H9 (cell line): ENCODE measurements around the gene CYGB. TPM values are rescaled to one million over a fixed set of nuclear protein-coding genes. Genes with fewer than 3 reads are reported as not detected.

ENCODE experiments used
- DNase-seq: peaks from one replicate; pipeline ENCODE4 v3.0.0-alpha.2; 2017
- H2AFZ ChIP-seq: one replicate; pipeline ENCODE4 v1.6.1; 2013; ENCODE audit warnings: mild to moderate bottlenecking, low read length, control low read depth, moderate library complexity
- H2AK5ac ChIP-seq: 2 replicates; pipeline ENCODE4 v1.6.1; 2013; ENCODE audit warnings: low read length, control low read depth, mixed read lengths; ENCODE audit not compliant: insufficient read length
- H2BK120ac ChIP-seq: one replicate; pipeline ENCODE4 v1.6.1; 2013; ENCODE audit warnings: low read depth, mild to moderate bottlenecking, low read length, control low read depth, inconsistent platforms; ENCODE audit not compliant: poor library complexity, severe bottlenecking
- H2BK12ac ChIP-seq: 2 replicates; pipeline ENCODE4 v1.6.1; 2013; ENCODE audit warnings: low read length, control low read depth, mixed read lengths, low read depth; ENCODE audit not compliant: insufficient read length
- H2BK15ac ChIP-seq: 2 replicates; pipeline ENCODE4 v1.6.1; 2013; ENCODE audit warnings: low read depth, low read length, control low read depth
- H2BK20ac ChIP-seq: one replicate; pipeline ENCODE4 v1.6.1; 2013; ENCODE audit warnings: low read depth, mild to moderate bottlenecking, low read length, control low read depth, inconsistent platforms; ENCODE audit not compliant: poor library complexity, severe bottlenecking
- H2BK5ac ChIP-seq: 2 replicates; pipeline ENCODE4 v1.6.1; 2013; ENCODE audit warnings: low read length, control low read depth, mixed read lengths; ENCODE audit not compliant: insufficient read length
- H3K14ac ChIP-seq: 2 replicates; pipeline ENCODE4 v1.6.1; 2013; ENCODE audit warnings: low read length, control low read depth; ENCODE audit not compliant: insufficient read depth
- H3K18ac ChIP-seq: 2 replicates; pipeline ENCODE4 v1.6.1; 2013; ENCODE audit warnings: low read depth, mild to moderate bottlenecking, mixed read lengths, low read length, control low read depth; ENCODE audit not compliant: insufficient read length
- H3K23ac ChIP-seq: 2 replicates; pipeline ENCODE4 v1.6.1; 2013; ENCODE audit warnings: low read length, control low read depth, mixed read lengths, low read depth; ENCODE audit not compliant: insufficient read length
- H3K23me2 ChIP-seq: 2 replicates; pipeline ENCODE4 v1.6.1; 2013; ENCODE audit warnings: low read depth, mild to moderate bottlenecking, mixed read lengths, low read length, control low read depth; ENCODE audit not compliant: insufficient read length, poor library complexity, severe bottlenecking
- H3K27ac ChIP-seq: 2 replicates; pipeline ENCODE4 v1.5.1; 2013; ENCODE audit warnings: low read length, control low read depth, mixed read lengths, low read depth; ENCODE audit not compliant: insufficient read length
- H3K27me3 ChIP-seq: 2 replicates; pipeline ENCODE4 v1.6.1; 2013; ENCODE audit warnings: low read length, control low read depth, inconsistent platforms; ENCODE audit not compliant: insufficient read depth
- H3K4ac ChIP-seq: 2 replicates; pipeline ENCODE4 v1.6.1; 2013; ENCODE audit warnings: low read depth, mild to moderate bottlenecking, control low read depth, inconsistent platforms, low read length, moderate library complexity
- H3K4me1 ChIP-seq: 2 replicates; pipeline ENCODE4 v1.6.1; 2013; ENCODE audit warnings: low read length, control low read depth, inconsistent platforms; ENCODE audit not compliant: insufficient read depth
- H3K4me2 ChIP-seq: 2 replicates; pipeline ENCODE4 v1.6.1; 2013; ENCODE audit warnings: low read length, control low read depth, mixed read lengths; ENCODE audit not compliant: insufficient read length, insufficient read depth
- H3K56ac ChIP-seq: 2 replicates; pipeline ENCODE4 v1.6.1; 2013; ENCODE audit warnings: low read depth, mild to moderate bottlenecking, mixed read lengths, low read length, control low read depth; ENCODE audit not compliant: insufficient read length
- H3K79me1 ChIP-seq: 2 replicates; pipeline ENCODE4 v1.6.1; 2013; ENCODE audit warnings: low read depth, mild to moderate bottlenecking, moderate library complexity, low read length, control low read depth, inconsistent platforms; ENCODE audit not compliant: insufficient read depth, poor library complexity, severe bottlenecking
- H3K79me2 ChIP-seq: 2 replicates; pipeline ENCODE4 v1.6.1; 2013; ENCODE audit warnings: low read length, control low read depth, inconsistent platforms; ENCODE audit not compliant: insufficient read depth
- H3K9ac ChIP-seq: 2 replicates; pipeline ENCODE4 v1.6.1; 2013; ENCODE audit warnings: low read length, control low read depth, mixed read lengths; ENCODE audit not compliant: insufficient read length; ENCODE audit errors: extremely low read depth
- H3K9me3 ChIP-seq: one replicate; pipeline ENCODE4 v1.6.1; 2013; ENCODE audit warnings: low read depth, low read length, inconsistent platforms; ENCODE audit not compliant: control insufficient read depth
- H3T11ph ChIP-seq: one replicate; pipeline ENCODE4 v1.6.1; 2013; ENCODE audit warnings: mild to moderate bottlenecking, low read length, control low read depth, inconsistent platforms
- H4K20me1 ChIP-seq: one replicate; pipeline ENCODE4 v1.6.1; 2013; ENCODE audit not compliant: control insufficient read depth, insufficient read length, insufficient read depth
- H4K5ac ChIP-seq: 2 replicates; pipeline ENCODE4 v1.6.1; 2013; ENCODE audit warnings: low read depth, mild to moderate bottlenecking, mixed read lengths, low read length, control low read depth; ENCODE audit not compliant: insufficient read length
- H4K8ac ChIP-seq: replicated peaks from 2 replicates; pipeline ENCODE4 v1.6.1; 2013; ENCODE audit warnings: low read length, control low read depth, mixed read lengths, low read depth; ENCODE audit not compliant: insufficient read length
- H4K91ac ChIP-seq: 2 replicates; pipeline ENCODE4 v1.6.1; 2013; ENCODE audit warnings: low read depth, mild to moderate bottlenecking, moderate library complexity, mixed read lengths, low read length, control low read depth; ENCODE audit not compliant: insufficient read length
- H3K27ac Mint-ChIP-seq, 3 experiments: 2 replicates in 2 of 3; 3 replicates in 1 of 3; pipeline ENCODE4 v1.8.0; 2020 to 2021; ENCODE audit warnings: mixed read lengths in 3 of 3, mild to moderate bottlenecking in 1 of 3, moderate library complexity in 1 of 3
- H3K27me3 Mint-ChIP-seq: 2 replicates; pipeline ENCODE4 v1.8.0; 2021; ENCODE audit warnings: low read depth, mild to moderate bottlenecking, moderate library complexity, mixed read lengths
- H3K36me3 Mint-ChIP-seq, 3 experiments: 2 replicates in 2 of 3; 3 replicates in 1 of 3; pipeline ENCODE4 v1.8.0; 2020 to 2021; ENCODE audit warnings: low read depth in 3 of 3, mixed read lengths in 3 of 3; ENCODE audit not compliant: insufficient read depth in 1 of 3
- H3K4me1 Mint-ChIP-seq, 2 experiments: 2 replicates each; pipeline ENCODE4 v1.8.0; 2020; ENCODE audit warnings: mixed read lengths in 2 of 2
- H3K4me3 Mint-ChIP-seq, 2 experiments: 2 replicates in 1 of 2; 3 replicates in 1 of 2; pipeline ENCODE4 v1.8.0; 2020 to 2021; ENCODE audit warnings: mild to moderate bottlenecking in 2 of 2, mixed read lengths in 2 of 2, moderate library complexity in 1 of 2
- H3K9me3 Mint-ChIP-seq, 2 experiments: 2 replicates in 1 of 2; 3 replicates in 1 of 2; pipeline ENCODE4 v1.8.0; 2020; ENCODE audit warnings: mild to moderate bottlenecking in 2 of 2, mixed read lengths in 2 of 2, moderate library complexity in 1 of 2
- WGBS: extraction: QIAGEN DNeasy Blood & Tissue Kit; methylation state at CpG from one replicate; pipeline ENCODE4 v1.1.7; 2013; ENCODE audit warnings: missing lambda C conversion rate, low lambda C conversion rate, mixed read lengths; ENCODE audit not compliant: insufficient read length; ENCODE audit errors: extremely low coverage; 5-methylcytosine and 5-hydroxymethylcytosine counted together
- total RNA-seq: library from RNA; stranded (reverse); gene quantifications from 2 replicates; pipeline ENCODE4 v1.2.1, GENCODE V29; 2021
- TF ChIP-seq, protein P1 (sequence below): fragments of 200-600 bp; sonication (generic); conservative IDR thresholded peaks from 3 replicates; pipeline ENCODE4 v1.8.0; 2021; ENCODE audit warnings: antibody characterized with exemption, mild to moderate bottlenecking

CYGB gene
- total RNA-seq, 1 experiment from 2014 or later: 2.4 TPM

DNA sequence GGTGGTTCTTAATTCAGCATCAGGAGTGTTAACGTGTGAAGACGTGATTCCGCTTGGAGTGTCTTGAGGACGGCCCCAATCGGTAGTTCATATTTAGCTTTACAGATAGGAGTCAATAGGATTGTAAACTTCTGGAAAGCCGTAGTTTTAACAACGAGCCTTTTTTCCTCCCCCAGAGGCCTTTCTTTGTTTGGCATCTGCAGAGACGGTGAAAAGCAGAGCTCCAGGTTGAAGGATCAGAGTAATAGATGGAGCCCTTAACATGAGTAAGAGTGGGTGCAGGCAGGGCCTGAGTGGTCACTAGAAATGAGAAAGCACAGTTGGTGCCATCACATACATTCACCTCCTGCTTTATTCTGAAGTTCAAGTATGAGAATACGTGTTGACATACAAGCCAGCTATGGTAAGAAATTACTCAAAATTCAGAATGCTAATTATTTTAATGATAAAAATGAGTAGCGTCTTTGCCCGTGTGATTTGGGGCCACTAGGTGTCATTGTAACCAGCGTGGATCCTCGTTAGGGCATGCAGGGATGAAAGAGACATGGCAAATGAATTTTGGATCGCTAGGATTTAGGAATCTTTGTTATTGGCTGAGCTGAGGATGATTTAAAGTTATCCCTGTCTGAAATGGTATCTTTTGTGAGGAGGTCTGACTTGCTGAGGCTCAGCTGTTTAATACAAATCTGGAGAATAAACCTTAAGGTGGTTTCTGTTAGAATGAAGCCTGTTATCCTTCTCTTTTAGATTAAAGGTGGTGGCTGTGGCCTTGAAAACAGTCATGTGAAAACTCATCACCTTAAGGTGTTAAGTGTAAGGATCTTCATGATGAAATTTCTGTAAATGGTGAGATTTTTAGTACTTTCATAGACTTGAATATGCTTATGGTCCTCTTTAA, 20.9 kb upstream of the CYGB start:
- peak overlapping the region; percentile 92 for H3K14ac ChIP-seq
- no peak overlapping the region for H3K56ac ChIP-seq
- no peak overlapping the region for H4K8ac ChIP-seq
- H3K18ac ChIP-seq: peak overlapping the region; percentile 86
- TF ChIP-seq, protein P1, sequence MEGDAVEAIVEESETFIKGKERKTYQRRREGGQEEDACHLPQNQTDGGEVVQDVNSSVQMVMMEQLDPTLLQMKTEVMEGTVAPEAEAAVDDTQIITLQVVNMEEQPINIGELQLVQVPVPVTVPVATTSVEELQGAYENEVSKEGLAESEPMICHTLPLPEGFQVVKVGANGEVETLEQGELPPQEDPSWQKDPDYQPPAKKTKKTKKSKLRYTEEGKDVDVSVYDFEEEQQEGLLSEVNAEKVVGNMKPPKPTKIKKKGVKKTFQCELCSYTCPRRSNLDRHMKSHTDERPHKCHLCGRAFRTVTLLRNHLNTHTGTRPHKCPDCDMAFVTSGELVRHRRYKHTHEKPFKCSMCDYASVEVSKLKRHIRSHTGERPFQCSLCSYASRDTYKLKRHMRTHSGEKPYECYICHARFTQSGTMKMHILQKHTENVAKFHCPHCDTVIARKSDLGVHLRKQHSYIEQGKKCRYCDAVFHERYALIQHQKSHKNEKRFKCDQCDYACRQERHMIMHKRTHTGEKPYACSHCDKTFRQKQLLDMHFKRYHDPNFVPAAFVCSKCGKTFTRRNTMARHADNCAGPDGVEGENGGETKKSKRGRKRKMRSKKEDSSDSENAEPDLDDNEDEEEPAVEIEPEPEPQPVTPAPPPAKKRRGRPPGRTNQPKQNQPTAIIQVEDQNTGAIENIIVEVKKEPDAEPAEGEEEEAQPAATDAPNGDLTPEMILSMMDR: peak; percentile 54
- peak overlapping the region; percentile 95 for H3K9ac ChIP-seq
- H3K79me2 ChIP-seq: peaks cover 35% of the 10 kb centered on the region
- no peaks in the 10 kb centered on the region for H3K4me1 ChIP-seq
- DNase-seq: no peak
- no peak overlapping the region for H3T11ph ChIP-seq
- H3K27me3 ChIP-seq: no peaks in the 10 kb centered on the region
- H2BK5ac ChIP-seq: no peak overlapping the region
- Mint-ChIP-seq H3K4me3 (peak overlapping the region; percentile 97 to 98), H3K4me1 (peaks cover 30 to 43% of the 10 kb centered on the region in 2 experiments), H3K27me3 (no peaks in the 10 kb centered on the region; the same call in 1 of the 2 replicates), H3K36me3 (peaks cover 38 to 56% (median 48%) of the 10 kb centered on the region in 3 experiments), H3K9me3 (no peaks in the 10 kb centered on the region; a peak in 1 of 5 replicates), H3K27ac (peak overlapping the region; percentile 96 to 100 (median 98))
- H2BK20ac ChIP-seq: no peak overlapping the region
- no peak overlapping the region for H2BK15ac ChIP-seq
- H3K23ac ChIP-seq: no peak overlapping the region
- H2BK120ac ChIP-seq: no peak overlapping the region
- no peak overlapping the region for H4K5ac ChIP-seq
- no peak overlapping the region for H4K91ac ChIP-seq
- no peak overlapping the region for H2AK5ac ChIP-seq
- H3K4ac ChIP-seq: no peak overlapping the region
- no peaks in the 10 kb centered on the region for H3K9me3 ChIP-seq
- peak overlapping the region; percentile 95 for H3K4me2 ChIP-seq
- no CpG with 5 or more reads among the region's 14 CpGs for WGBS
- peaks cover 2% of the 10 kb centered on the region for H3K79me1 ChIP-seq
- no peaks in the 10 kb centered on the region for H4K20me1 ChIP-seq
- no peak overlapping the region for H3K27ac ChIP-seq
- H2BK12ac ChIP-seq: no peak overlapping the region
- no peak overlapping the region for H2AFZ ChIP-seq
- H3K23me2 ChIP-seq: peaks cover 6% of the 10 kb centered on the region
